ENCODE data around the gene C20orf204.

The C20orf204 gene

GRCh38 chr20:64037199-64037497 is 1.2 kb downstream of the C20orf204 start:
- peaks cover 77% of the 10 kb centered on the region for H3K4me1 ChIP-seq (ENCODE audit: control insufficient read depth, insufficient read depth, low read length, poor library complexity, severe bottlenecking)
- no peaks in the 10 kb centered on the region for H3K27me3 ChIP-seq (replicated peaks; ENCODE audit: control insufficient read depth, insufficient read depth, low read length, poor library complexity, severe bottlenecking)

GRCh38 chr20:64037498-64038213 is 1.7 kb downstream of the C20orf204 start:
- H3K9me3 ChIP-seq (ENCODE audit: control insufficient read depth, low read length) = no peaks in the 10 kb centered on the region
- no peak for DNase-seq
- H3K27ac ChIP-seq (ENCODE audit: insufficient read depth, low read length, poor library complexity, severe bottlenecking) = peak overlapping the region; percentile 32
- peak overlapping the region; percentile 66 for H3K4me3 ChIP-seq (ENCODE audit: insufficient read depth, low read depth, low read length, poor library complexity, severe bottlenecking)
- H3K4me1 ChIP-seq (ENCODE audit: control insufficient read depth, insufficient read depth, low read length, poor library complexity, severe bottlenecking) = peaks cover 79% of the 10 kb centered on the region
- H3K36me3 ChIP-seq (ENCODE audit: control insufficient read depth, insufficient read depth, low read length) = peaks cover 6% of the 10 kb centered on the region
- no peaks in the 10 kb centered on the region for H3K27me3 ChIP-seq (replicated peaks; ENCODE audit: control insufficient read depth, insufficient read depth, low read length, poor library complexity, severe bottlenecking)

More at GRCh38 chr20:64037199-64037497, 1.2 kb downstream of the C20orf204 start:
- Histone ChIP-seq H3K4me3 (ENCODE audit: insufficient read depth, low read depth, low read length, poor library complexity, severe bottlenecking) (no peak overlapping the region), H3K27ac (ENCODE audit: insufficient read depth, low read length, poor library complexity, severe bottlenecking) (peak overlapping the region; percentile 32), H3K9me3 (ENCODE audit: control insufficient read depth, low read length) (no peaks in the 10 kb centered on the region), H3K36me3 (ENCODE audit: control insufficient read depth, insufficient read depth, low read length) (peaks cover 11% of the 10 kb centered on the region)
- DNase-seq = no peak

- H3K4me3 ChIP-seq (ENCODE audit: insufficient read depth, low read depth, low read length, poor library complexity, severe bottlenecking) = peak overlapping the region; percentile 66
- H3K27ac ChIP-seq (ENCODE audit: insufficient read depth, low read length, poor library complexity, severe bottlenecking) = peak overlapping the region; percentile 35
- no peaks in the 10 kb centered on the region for H3K9me3 ChIP-seq (ENCODE audit: control insufficient read depth, low read length)
- DNase-seq = no peak
- H3K4me1 ChIP-seq (ENCODE audit: control insufficient read depth, insufficient read depth, low read length, poor library complexity, severe bottlenecking) = peaks cover 79% of the 10 kb centered on the region
- peaks cover 5% of the 10 kb centered on the region for H3K36me3 ChIP-seq (ENCODE audit: control insufficient read depth, insufficient read depth, low read length)
- H3K27me3 ChIP-seq (replicated peaks; ENCODE audit: control insufficient read depth, insufficient read depth, low read length, poor library complexity, severe bottlenecking) = no peaks in the 10 kb centered on the region
These were observed 2.2 kb downstream of the C20orf204 start for GRCh38 chr20:64038224-64038564.

DNA sequence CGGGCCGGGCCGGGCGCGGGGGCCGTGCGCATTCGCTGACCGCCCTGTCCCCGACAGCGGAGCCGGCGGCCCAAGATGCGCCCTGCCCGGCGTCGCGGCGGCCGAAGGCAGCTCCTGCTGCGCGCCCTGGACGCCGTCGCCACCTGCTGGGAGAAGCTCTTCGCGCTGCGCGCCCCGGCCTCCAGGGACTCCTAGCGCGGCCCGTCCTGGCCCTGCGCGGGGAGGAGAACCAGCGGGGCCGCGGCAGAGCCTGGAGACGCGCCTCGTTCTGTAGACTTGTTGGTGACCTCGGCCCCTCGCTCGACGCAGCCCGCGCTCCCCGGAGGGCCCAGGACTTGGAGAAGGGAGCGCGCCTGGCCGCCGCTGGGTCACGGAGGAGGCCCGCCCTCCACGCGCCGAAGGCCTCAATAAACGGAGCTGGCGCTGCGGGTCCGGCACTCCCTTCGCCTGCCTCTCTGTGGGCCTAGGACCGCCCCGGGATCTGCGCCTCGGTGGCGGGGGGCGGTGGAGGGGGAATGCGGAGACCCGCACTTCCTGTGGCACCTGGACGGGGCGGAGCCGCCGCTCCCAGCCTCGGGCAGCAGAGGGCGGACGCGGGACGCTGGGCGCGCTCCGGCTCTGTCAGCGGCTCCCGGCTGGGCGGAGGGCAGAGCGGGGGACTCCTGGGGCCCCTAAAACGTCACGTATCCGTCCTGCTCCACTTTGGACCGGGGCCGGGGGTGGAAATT is 2.7 kb downstream of the C20orf204 start:
- Histone ChIP-seq H3K4me1 (ENCODE audit: control insufficient read depth, insufficient read depth, low read length, poor library complexity, severe bottlenecking) (peaks cover 79% of the 10 kb centered on the region), H3K27me3 (replicated peaks; ENCODE audit: control insufficient read depth, insufficient read depth, low read length, poor library complexity, severe bottlenecking) (no peaks in the 10 kb centered on the region), H3K4me3 (ENCODE audit: insufficient read depth, low read depth, low read length, poor library complexity, severe bottlenecking) (peak overlapping the region; percentile 66), H3K36me3 (ENCODE audit: control insufficient read depth, insufficient read depth, low read length) (peaks cover 4% of the 10 kb centered on the region), H3K9me3 (ENCODE audit: control insufficient read depth, low read length) (no peaks in the 10 kb centered on the region), H3K27ac (ENCODE audit: insufficient read depth, low read length, poor library complexity, severe bottlenecking) (peak overlapping the region; percentile 35)
- DNase-seq = peak; percentile 52 to 62 (median 53)

DNA sequence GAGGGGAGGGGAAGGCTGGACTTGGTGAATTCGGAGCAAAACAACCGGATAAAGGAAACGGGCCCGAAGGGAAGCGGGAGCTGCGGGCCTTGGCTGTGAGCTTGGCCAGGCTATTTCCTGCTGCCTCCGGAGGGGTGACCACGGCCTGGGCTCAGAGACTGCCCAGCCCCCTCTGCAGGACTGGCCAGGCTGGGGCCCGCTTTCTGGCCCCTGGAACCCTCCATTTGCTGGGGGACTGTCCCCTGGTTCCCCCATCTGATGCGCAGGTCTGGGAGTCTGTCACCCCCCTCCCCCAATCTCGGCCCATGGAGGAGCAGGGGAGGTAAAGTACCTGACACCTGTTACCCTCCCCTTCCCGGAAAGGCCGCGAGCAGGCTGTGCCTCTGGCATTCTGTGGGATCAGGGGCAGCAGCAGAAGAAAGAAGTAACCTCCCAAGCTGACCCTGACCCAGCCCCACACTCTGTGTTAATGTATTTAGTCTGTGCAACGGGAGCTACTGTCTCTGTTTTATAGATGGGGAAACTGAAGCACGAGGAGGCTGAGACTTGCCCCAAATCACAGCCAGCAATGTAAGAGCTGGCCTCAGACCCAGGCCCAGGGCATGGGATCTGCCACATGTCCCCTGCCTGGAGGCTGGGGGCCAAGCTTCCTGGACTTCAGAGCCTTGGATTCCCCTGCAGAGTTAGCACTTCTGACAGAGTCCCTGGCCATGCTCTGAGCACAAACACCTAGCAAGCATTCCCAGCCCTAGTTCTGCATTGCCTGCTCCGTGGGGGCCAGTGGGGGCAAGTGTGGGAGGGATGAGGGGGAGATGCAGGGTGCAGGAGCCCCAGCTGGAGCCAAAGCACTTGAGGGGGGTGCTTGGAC is 3.5 kb downstream of the C20orf204 start:
- no peaks in the 10 kb centered on the region for H3K36me3 ChIP-seq (ENCODE audit: control insufficient read depth, insufficient read depth, low read length)
- H3K9me3 ChIP-seq (ENCODE audit: control insufficient read depth, low read length) = no peaks in the 10 kb centered on the region
- DNase-seq = no peak
- H3K27me3 ChIP-seq (replicated peaks; ENCODE audit: control insufficient read depth, insufficient read depth, low read length, poor library complexity, severe bottlenecking) = no peaks in the 10 kb centered on the region
- H3K4me1 ChIP-seq (ENCODE audit: control insufficient read depth, insufficient read depth, low read length, poor library complexity, severe bottlenecking) = peaks cover 72% of the 10 kb centered on the region
- H3K27ac ChIP-seq (ENCODE audit: insufficient read depth, low read length, poor library complexity, severe bottlenecking) = peak overlapping the region; percentile 35
- H3K4me3 ChIP-seq (ENCODE audit: insufficient read depth, low read depth, low read length, poor library complexity, severe bottlenecking) = peak overlapping the region; percentile 66

- no peaks in the 10 kb centered on the region for H3K36me3 ChIP-seq (ENCODE audit: control insufficient read depth, insufficient read depth, low read length)
- no peak overlapping the region for H3K27ac ChIP-seq (ENCODE audit: insufficient read depth, low read length, poor library complexity, severe bottlenecking)
- peaks cover 63% of the 10 kb centered on the region for H3K4me1 ChIP-seq (ENCODE audit: control insufficient read depth, insufficient read depth, low read length, poor library complexity, severe bottlenecking)
- H3K9me3 ChIP-seq (ENCODE audit: control insufficient read depth, low read length) = no peaks in the 10 kb centered on the region
- no peak overlapping the region for H3K4me3 ChIP-seq (ENCODE audit: insufficient read depth, low read depth, low read length, poor library complexity, severe bottlenecking)
- H3K27me3 ChIP-seq (replicated peaks; ENCODE audit: control insufficient read depth, insufficient read depth, low read length, poor library complexity, severe bottlenecking) = no peaks in the 10 kb centered on the region
- no peak for DNase-seq
These were observed 4.5 kb downstream of the C20orf204 start for GRCh38 chr20:64040231-64041039.

- Histone ChIP-seq H3K27ac (ENCODE audit: insufficient read depth, low read length, poor library complexity, severe bottlenecking) (no peak overlapping the region), H3K4me1 (ENCODE audit: control insufficient read depth, insufficient read depth, low read length, poor library complexity, severe bottlenecking) (peaks cover 57% of the 10 kb centered on the region), H3K27me3 (replicated peaks; ENCODE audit: control insufficient read depth, insufficient read depth, low read length, poor library complexity, severe bottlenecking) (no peaks in the 10 kb centered on the region), H3K9me3 (ENCODE audit: control insufficient read depth, low read length) (no peaks in the 10 kb centered on the region), H3K36me3 (ENCODE audit: control insufficient read depth, insufficient read depth, low read length) (no peaks in the 10 kb centered on the region), H3K4me3 (ENCODE audit: insufficient read depth, low read depth, low read length, poor library complexity, severe bottlenecking) (peak overlapping the region; percentile 69)
- DNase-seq = no peak
These were observed 5.2 kb downstream of the C20orf204 start for GRCh38 chr20:64041040-64041780.

- no peaks in the 10 kb centered on the region for H3K27me3 ChIP-seq (replicated peaks; ENCODE audit: control insufficient read depth, insufficient read depth, low read length, poor library complexity, severe bottlenecking)
- no peak for DNase-seq
- no peaks in the 10 kb centered on the region for H3K36me3 ChIP-seq (ENCODE audit: control insufficient read depth, insufficient read depth, low read length)
- peaks cover 52% of the 10 kb centered on the region for H3K4me1 ChIP-seq (ENCODE audit: control insufficient read depth, insufficient read depth, low read length, poor library complexity, severe bottlenecking)
- no peaks in the 10 kb centered on the region for H3K9me3 ChIP-seq (ENCODE audit: control insufficient read depth, low read length)
- H3K4me3 ChIP-seq (ENCODE audit: insufficient read depth, low read depth, low read length, poor library complexity, severe bottlenecking) = peak overlapping the region; percentile 69
- H3K27ac ChIP-seq (ENCODE audit: insufficient read depth, low read length, poor library complexity, severe bottlenecking) = peak overlapping the region; percentile 55
These were observed 5.7 kb downstream of the C20orf204 start for GRCh38 chr20:64041781-64042053.

GRCh38 chr20:64042054-64042781 is 6.2 kb downstream of the C20orf204 start:
- Histone ChIP-seq H3K4me3 (ENCODE audit: insufficient read depth, low read depth, low read length, poor library complexity, severe bottlenecking) (peak overlapping the region; percentile 69), H3K4me1 (ENCODE audit: control insufficient read depth, insufficient read depth, low read length, poor library complexity, severe bottlenecking) (peaks cover 47% of the 10 kb centered on the region), H3K9me3 (ENCODE audit: control insufficient read depth, low read length) (no peaks in the 10 kb centered on the region), H3K27ac (ENCODE audit: insufficient read depth, low read length, poor library complexity, severe bottlenecking) (peak overlapping the region; percentile 55), H3K27me3 (replicated peaks; ENCODE audit: control insufficient read depth, insufficient read depth, low read length, poor library complexity, severe bottlenecking) (peaks cover 4% of the 10 kb centered on the region), H3K36me3 (ENCODE audit: control insufficient read depth, insufficient read depth, low read length) (no peaks in the 10 kb centered on the region)
- DNase-seq = no peak

All from effector memory CD4-positive, alpha-beta T cell (primary cell).